H9 (cell line): ENCODE measurements around the gene ANO3. TPM values are rescaled to one million over a fixed set of nuclear protein-coding genes. Genes with fewer than 3 reads are reported as not detected.
A peak's percentile ranks its signal among the peaks of the same experiment; 100 is the strongest.

Source experiments
- DNase-seq: peaks from one replicate; pipeline ENCODE4 v3.0.0-alpha.2; 2017
- H2AFZ ChIP-seq: one replicate; pipeline ENCODE4 v1.6.1; 2013; ENCODE audit warnings: mild to moderate bottlenecking, low read length, control low read depth, moderate library complexity
- H2AK5ac ChIP-seq: 2 replicates; pipeline ENCODE4 v1.6.1; 2013; ENCODE audit warnings: low read length, control low read depth, mixed read lengths; ENCODE audit not compliant: insufficient read length
- H2BK120ac ChIP-seq: one replicate; pipeline ENCODE4 v1.6.1; 2013; ENCODE audit warnings: low read depth, mild to moderate bottlenecking, low read length, control low read depth, inconsistent platforms; ENCODE audit not compliant: poor library complexity, severe bottlenecking
- H2BK12ac ChIP-seq: 2 replicates; pipeline ENCODE4 v1.6.1; 2013; ENCODE audit warnings: low read length, control low read depth, mixed read lengths, low read depth; ENCODE audit not compliant: insufficient read length
- H2BK15ac ChIP-seq: 2 replicates; pipeline ENCODE4 v1.6.1; 2013; ENCODE audit warnings: low read depth, low read length, control low read depth
- H2BK20ac ChIP-seq: one replicate; pipeline ENCODE4 v1.6.1; 2013; ENCODE audit warnings: low read depth, mild to moderate bottlenecking, low read length, control low read depth, inconsistent platforms; ENCODE audit not compliant: poor library complexity, severe bottlenecking
- H2BK5ac ChIP-seq: 2 replicates; pipeline ENCODE4 v1.6.1; 2013; ENCODE audit warnings: low read length, control low read depth, mixed read lengths; ENCODE audit not compliant: insufficient read length
- H3K14ac ChIP-seq: 2 replicates; pipeline ENCODE4 v1.6.1; 2013; ENCODE audit warnings: low read length, control low read depth; ENCODE audit not compliant: insufficient read depth
- H3K18ac ChIP-seq: 2 replicates; pipeline ENCODE4 v1.6.1; 2013; ENCODE audit warnings: low read depth, mild to moderate bottlenecking, mixed read lengths, low read length, control low read depth; ENCODE audit not compliant: insufficient read length
- H3K23ac ChIP-seq: 2 replicates; pipeline ENCODE4 v1.6.1; 2013; ENCODE audit warnings: low read length, control low read depth, mixed read lengths, low read depth; ENCODE audit not compliant: insufficient read length
- H3K23me2 ChIP-seq: 2 replicates; pipeline ENCODE4 v1.6.1; 2013; ENCODE audit warnings: low read depth, mild to moderate bottlenecking, mixed read lengths, low read length, control low read depth; ENCODE audit not compliant: insufficient read length, poor library complexity, severe bottlenecking
- H3K27ac ChIP-seq: 2 replicates; pipeline ENCODE4 v1.5.1; 2013; ENCODE audit warnings: low read length, control low read depth, mixed read lengths, low read depth; ENCODE audit not compliant: insufficient read length
- H3K27me3 ChIP-seq: 2 replicates; pipeline ENCODE4 v1.6.1; 2013; ENCODE audit warnings: low read length, control low read depth, inconsistent platforms; ENCODE audit not compliant: insufficient read depth
- H3K4ac ChIP-seq: 2 replicates; pipeline ENCODE4 v1.6.1; 2013; ENCODE audit warnings: low read depth, mild to moderate bottlenecking, control low read depth, inconsistent platforms, low read length, moderate library complexity
- H3K4me1 ChIP-seq: 2 replicates; pipeline ENCODE4 v1.6.1; 2013; ENCODE audit warnings: low read length, control low read depth, inconsistent platforms; ENCODE audit not compliant: insufficient read depth
- H3K4me2 ChIP-seq: 2 replicates; pipeline ENCODE4 v1.6.1; 2013; ENCODE audit warnings: low read length, control low read depth, mixed read lengths; ENCODE audit not compliant: insufficient read length, insufficient read depth
- H3K56ac ChIP-seq: 2 replicates; pipeline ENCODE4 v1.6.1; 2013; ENCODE audit warnings: low read depth, mild to moderate bottlenecking, mixed read lengths, low read length, control low read depth; ENCODE audit not compliant: insufficient read length
- H3K79me1 ChIP-seq: 2 replicates; pipeline ENCODE4 v1.6.1; 2013; ENCODE audit warnings: low read depth, mild to moderate bottlenecking, moderate library complexity, low read length, control low read depth, inconsistent platforms; ENCODE audit not compliant: insufficient read depth, poor library complexity, severe bottlenecking
- H3K79me2 ChIP-seq: 2 replicates; pipeline ENCODE4 v1.6.1; 2013; ENCODE audit warnings: low read length, control low read depth, inconsistent platforms; ENCODE audit not compliant: insufficient read depth
- H3K9ac ChIP-seq: 2 replicates; pipeline ENCODE4 v1.6.1; 2013; ENCODE audit warnings: low read length, control low read depth, mixed read lengths; ENCODE audit not compliant: insufficient read length; ENCODE audit errors: extremely low read depth
- H3K9me3 ChIP-seq: one replicate; pipeline ENCODE4 v1.6.1; 2013; ENCODE audit warnings: low read depth, low read length, inconsistent platforms; ENCODE audit not compliant: control insufficient read depth
- H3T11ph ChIP-seq: one replicate; pipeline ENCODE4 v1.6.1; 2013; ENCODE audit warnings: mild to moderate bottlenecking, low read length, control low read depth, inconsistent platforms
- H4K20me1 ChIP-seq: one replicate; pipeline ENCODE4 v1.6.1; 2013; ENCODE audit not compliant: control insufficient read depth, insufficient read length, insufficient read depth
- H4K5ac ChIP-seq: 2 replicates; pipeline ENCODE4 v1.6.1; 2013; ENCODE audit warnings: low read depth, mild to moderate bottlenecking, mixed read lengths, low read length, control low read depth; ENCODE audit not compliant: insufficient read length
- H4K8ac ChIP-seq: replicated peaks from 2 replicates; pipeline ENCODE4 v1.6.1; 2013; ENCODE audit warnings: low read length, control low read depth, mixed read lengths, low read depth; ENCODE audit not compliant: insufficient read length
- H4K91ac ChIP-seq: 2 replicates; pipeline ENCODE4 v1.6.1; 2013; ENCODE audit warnings: low read depth, mild to moderate bottlenecking, moderate library complexity, mixed read lengths, low read length, control low read depth; ENCODE audit not compliant: insufficient read length
- H3K27ac Mint-ChIP-seq, 3 experiments: 2 replicates in 2 of 3; 3 replicates in 1 of 3; pipeline ENCODE4 v1.8.0; 2020 to 2021; ENCODE audit warnings: mixed read lengths in 3 of 3, mild to moderate bottlenecking in 1 of 3, moderate library complexity in 1 of 3
- H3K27me3 Mint-ChIP-seq: 2 replicates; pipeline ENCODE4 v1.8.0; 2021; ENCODE audit warnings: low read depth, mild to moderate bottlenecking, moderate library complexity, mixed read lengths
- H3K36me3 Mint-ChIP-seq, 3 experiments: 2 replicates in 2 of 3; 3 replicates in 1 of 3; pipeline ENCODE4 v1.8.0; 2020 to 2021; ENCODE audit warnings: low read depth in 3 of 3, mixed read lengths in 3 of 3; ENCODE audit not compliant: insufficient read depth in 1 of 3
- H3K4me1 Mint-ChIP-seq, 2 experiments: 2 replicates each; pipeline ENCODE4 v1.8.0; 2020; ENCODE audit warnings: mixed read lengths in 2 of 2
- H3K4me3 Mint-ChIP-seq, 2 experiments: 2 replicates in 1 of 2; 3 replicates in 1 of 2; pipeline ENCODE4 v1.8.0; 2020 to 2021; ENCODE audit warnings: mild to moderate bottlenecking in 2 of 2, mixed read lengths in 2 of 2, moderate library complexity in 1 of 2
- H3K9me3 Mint-ChIP-seq, 2 experiments: 2 replicates in 1 of 2; 3 replicates in 1 of 2; pipeline ENCODE4 v1.8.0; 2020; ENCODE audit warnings: mild to moderate bottlenecking in 2 of 2, mixed read lengths in 2 of 2, moderate library complexity in 1 of 2
- WGBS: extraction: QIAGEN DNeasy Blood & Tissue Kit; methylation state at CpG from one replicate; pipeline ENCODE4 v1.1.7; 2013; ENCODE audit warnings: missing lambda C conversion rate, low lambda C conversion rate, mixed read lengths; ENCODE audit not compliant: insufficient read length; ENCODE audit errors: extremely low coverage; 5-methylcytosine and 5-hydroxymethylcytosine counted together
- total RNA-seq: library from RNA; stranded (reverse); gene quantifications from 2 replicates; pipeline ENCODE4 v1.2.1, GENCODE V29; 2021
- TF ChIP-seq, protein P1 (sequence below): fragments of 200-600 bp; sonication (generic); conservative IDR thresholded peaks from 3 replicates; pipeline ENCODE4 v1.8.0; 2021; ENCODE audit warnings: antibody characterized with exemption, mild to moderate bottlenecking

ANO3 gene
- total RNA-seq, 1 experiment from 2014 or later = not detected

DNA sequence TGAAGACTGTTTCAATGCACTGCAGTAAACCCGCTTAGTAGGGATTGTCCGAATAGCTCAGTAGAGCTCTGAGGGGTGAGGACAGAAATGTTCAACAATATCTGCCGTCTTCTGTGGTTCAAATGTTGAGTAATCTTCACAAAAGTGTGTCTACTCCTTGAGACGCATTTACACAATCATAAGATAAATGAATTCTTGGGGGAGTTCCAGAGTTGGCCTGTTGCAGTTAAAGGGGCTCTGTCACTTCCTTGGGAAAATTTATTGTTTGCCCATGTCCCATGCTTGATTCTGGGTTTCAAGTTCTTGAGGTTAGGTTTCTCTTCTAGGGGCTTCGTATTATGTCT, 614 bp downstream of the ANO3 start:
- Histone ChIP-seq H3K4me1 (no peaks in the 10 kb centered on the region), H4K5ac (no peak overlapping the region), H3K23ac (no peak overlapping the region), H3K56ac (no peak overlapping the region), H3K79me1 (no peaks in the 10 kb centered on the region), H2AK5ac (no peak overlapping the region), H3K27ac (no peak overlapping the region), H3K27me3 (no peaks in the 10 kb centered on the region), H3K14ac (no peak overlapping the region), H3K18ac (no peak overlapping the region), H2BK120ac (no peak overlapping the region), H3T11ph (no peak overlapping the region), H2BK12ac (no peak overlapping the region), H3K4ac (no peak overlapping the region), H4K8ac (no peak overlapping the region), H2BK20ac (no peak overlapping the region), H3K4me2 (peak overlapping the region; percentile 61), H2BK15ac (no peak overlapping the region), H3K9ac (no peak overlapping the region), H3K9me3 (no peaks in the 10 kb centered on the region), H2BK5ac (no peak overlapping the region), H3K23me2 (no peaks in the 10 kb centered on the region), H3K79me2 (no peaks in the 10 kb centered on the region), H2AFZ (no peak overlapping the region), H4K91ac (no peak overlapping the region), H4K20me1 (no peaks in the 10 kb centered on the region)
- no peaks in the 10 kb centered on the region; a peak in 1 of 7 replicates for H3K36me3 Mint-ChIP-seq
- DNase-seq = no peak
- H3K27me3 Mint-ChIP-seq = peaks cover 22% of the 10 kb centered on the region
- H3K27ac Mint-ChIP-seq = no peak overlapping the region
- H3K9me3 Mint-ChIP-seq = no peaks in the 10 kb centered on the region
- H3K4me1 Mint-ChIP-seq = peaks cover 38 to 65% of the 10 kb centered on the region in 2 experiments
- peak overlapping the region; percentile 60 to 82 for H3K4me3 Mint-ChIP-seq
- no CpG with 5 or more reads among the region's 5 CpGs for WGBS
- TF ChIP-seq, protein P1, sequence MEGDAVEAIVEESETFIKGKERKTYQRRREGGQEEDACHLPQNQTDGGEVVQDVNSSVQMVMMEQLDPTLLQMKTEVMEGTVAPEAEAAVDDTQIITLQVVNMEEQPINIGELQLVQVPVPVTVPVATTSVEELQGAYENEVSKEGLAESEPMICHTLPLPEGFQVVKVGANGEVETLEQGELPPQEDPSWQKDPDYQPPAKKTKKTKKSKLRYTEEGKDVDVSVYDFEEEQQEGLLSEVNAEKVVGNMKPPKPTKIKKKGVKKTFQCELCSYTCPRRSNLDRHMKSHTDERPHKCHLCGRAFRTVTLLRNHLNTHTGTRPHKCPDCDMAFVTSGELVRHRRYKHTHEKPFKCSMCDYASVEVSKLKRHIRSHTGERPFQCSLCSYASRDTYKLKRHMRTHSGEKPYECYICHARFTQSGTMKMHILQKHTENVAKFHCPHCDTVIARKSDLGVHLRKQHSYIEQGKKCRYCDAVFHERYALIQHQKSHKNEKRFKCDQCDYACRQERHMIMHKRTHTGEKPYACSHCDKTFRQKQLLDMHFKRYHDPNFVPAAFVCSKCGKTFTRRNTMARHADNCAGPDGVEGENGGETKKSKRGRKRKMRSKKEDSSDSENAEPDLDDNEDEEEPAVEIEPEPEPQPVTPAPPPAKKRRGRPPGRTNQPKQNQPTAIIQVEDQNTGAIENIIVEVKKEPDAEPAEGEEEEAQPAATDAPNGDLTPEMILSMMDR = no peak
